GM21529 (cell line): ENCODE measurements around the gene STIM1.
"Not testable (repeated sequence)": the region's sequence is repeated elsewhere in the genome, so short reads cannot be mapped to it uniquely, and the experiment has no call there.

ENCODE experiments used
- ATAC-seq: cut with Tn5 transposase; IDR thresholded peaks from one replicate; pipeline ENCODE4 v1.9.1; 2021; ENCODE audit not compliant: unreplicated experiment

STIM1 gene

DNA sequence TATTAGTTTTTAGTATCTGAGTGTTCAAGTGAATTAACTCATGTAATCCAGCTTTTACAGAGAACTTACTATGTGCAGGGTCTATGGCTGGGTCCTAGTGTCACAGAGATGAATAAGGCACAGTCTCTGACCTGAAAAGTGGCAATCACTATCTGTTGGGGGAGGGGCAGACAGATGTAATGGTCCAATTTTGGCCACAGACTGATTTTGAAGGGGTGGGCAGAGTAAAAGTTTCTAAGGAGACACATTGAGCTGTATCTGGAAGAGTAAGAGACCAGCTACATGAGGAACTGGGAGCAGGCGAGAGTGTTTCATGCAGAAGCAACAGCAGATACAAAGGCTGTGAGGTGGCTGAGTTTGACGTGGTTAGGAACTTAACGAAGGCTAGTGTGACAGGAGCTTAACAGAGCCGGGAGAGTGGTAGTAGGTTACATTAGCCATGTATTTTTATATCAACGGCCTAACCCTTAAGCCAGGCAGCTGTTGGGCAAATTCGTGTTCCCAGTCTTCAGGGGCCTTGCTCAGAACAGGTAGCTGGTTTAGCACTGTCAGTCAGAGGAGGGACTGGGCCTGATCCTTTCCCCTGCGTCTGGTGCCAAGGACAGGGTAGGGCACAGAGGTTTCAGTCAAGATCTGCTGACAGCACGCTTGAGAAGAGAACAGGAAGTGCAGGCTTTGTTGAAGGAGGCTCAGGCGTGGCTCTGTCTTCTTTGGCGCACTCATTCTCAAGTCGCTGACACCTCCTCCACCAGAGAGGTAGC lies 1.4 kb upstream of the STIM1 start:
- peak; percentile 41 for ATAC-seq

GRCh38 chr11:3854660-3854976 lies 846 bp upstream of the STIM1 start:
- no peak for ATAC-seq

- peak; percentile 11 for ATAC-seq
Observed at GRCh38 chr11:3855808-3856491, 486 bp downstream of the STIM1 start.

GRCh38 chr11:3856856-3857553 lies 1.5 kb downstream of the STIM1 start:
- ATAC-seq = no peak

GRCh38 chr11:3857628-3858027 lies 2.2 kb downstream of the STIM1 start:
- no peak for ATAC-seq

GRCh38 chr11:3859373-3859881 lies 4.0 kb downstream of the STIM1 start:
- ATAC-seq = peak; percentile 39

- ATAC-seq = no peak
Observed at GRCh38 chr11:3860375-3860774, 4.9 kb downstream of the STIM1 start.

DNA sequence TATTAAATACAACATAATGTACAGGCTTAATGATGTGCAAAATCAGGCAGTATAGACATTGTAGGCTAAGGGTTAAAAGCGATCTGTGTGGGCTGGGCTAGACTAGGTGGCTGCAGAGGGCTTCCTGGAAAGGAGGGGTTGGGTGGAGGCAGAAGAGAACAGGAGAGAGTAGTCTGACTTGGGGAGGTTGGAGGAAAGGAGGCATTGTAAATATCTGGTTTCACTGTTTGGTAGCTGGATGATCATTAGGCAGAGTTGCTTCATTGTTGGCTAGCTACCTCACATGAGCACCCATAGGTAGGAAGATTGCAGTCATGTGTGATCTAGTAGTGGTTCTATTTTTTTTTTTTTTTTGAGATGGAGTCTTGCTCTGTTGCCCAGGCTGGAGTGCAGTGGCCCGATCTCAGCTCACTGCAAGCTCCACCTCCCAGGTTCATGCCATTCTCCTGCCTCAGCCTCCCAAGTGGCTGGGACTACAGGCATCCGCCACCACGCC lies 5.5 kb downstream of the STIM1 start:
- ATAC-seq = not testable (repeated sequence)

GRCh38 chr11:3861683-3862082 lies 6.2 kb downstream of the STIM1 start:
- no peak for ATAC-seq

DNA sequence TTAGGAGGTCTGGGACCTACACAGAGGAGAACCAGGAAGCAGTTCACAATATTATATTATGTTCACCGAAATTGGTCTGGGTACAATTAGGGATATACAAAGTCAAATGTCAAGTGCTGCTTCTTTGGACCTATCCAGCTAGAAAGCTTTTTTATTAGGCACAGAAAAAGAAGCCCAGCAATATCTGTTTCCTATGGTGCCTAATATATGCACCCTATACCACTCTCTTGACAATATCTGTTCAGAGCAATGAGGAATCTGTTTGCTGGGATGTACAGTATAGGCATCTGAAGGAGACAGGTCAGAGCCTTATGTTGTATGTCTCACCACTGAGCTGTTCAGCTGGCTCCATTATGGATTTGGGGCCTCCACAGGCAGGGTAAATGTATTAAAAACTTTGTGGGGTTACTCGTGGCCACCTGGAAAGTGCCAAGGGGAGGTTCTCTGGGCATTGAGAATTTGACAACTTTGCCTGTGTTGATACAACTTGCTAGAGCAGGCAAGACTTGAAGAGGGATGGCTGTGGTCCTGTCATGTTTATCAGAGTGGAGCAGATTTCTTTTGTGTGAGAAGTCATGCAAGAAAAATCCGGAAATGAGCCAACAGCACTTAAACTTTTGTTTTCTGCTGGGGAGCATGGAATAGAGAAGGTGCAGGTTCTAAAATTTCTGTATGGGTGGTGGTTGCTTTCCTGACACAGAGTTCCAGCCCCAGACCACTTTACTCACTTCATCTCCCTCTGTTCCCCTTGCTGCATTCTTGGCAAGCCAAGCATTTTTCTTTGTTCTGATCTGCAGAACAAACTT lies 10.1 kb downstream of the STIM1 start:
- ATAC-seq = peak; percentile 37

DNA sequence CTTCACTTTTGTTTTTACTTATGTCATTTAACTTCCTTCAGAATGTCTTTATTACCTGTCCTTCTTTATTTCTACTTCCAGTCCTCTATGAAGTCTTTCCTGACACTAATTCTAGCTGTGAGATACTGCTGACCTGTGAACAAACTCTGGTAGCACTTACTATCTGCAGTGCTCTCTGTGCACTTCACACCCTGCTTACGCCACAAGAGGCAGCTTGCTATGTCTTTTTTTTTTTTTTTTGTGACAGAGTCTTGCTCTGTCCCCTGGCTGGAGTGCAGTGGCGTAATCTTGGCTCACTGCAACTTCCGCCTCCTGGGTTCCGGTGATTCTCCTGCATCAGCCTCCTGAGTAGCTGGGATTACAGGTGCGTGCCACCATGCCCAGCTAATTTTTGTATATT lies 10.7 kb downstream of the STIM1 start:
- no peak for ATAC-seq

DNA sequence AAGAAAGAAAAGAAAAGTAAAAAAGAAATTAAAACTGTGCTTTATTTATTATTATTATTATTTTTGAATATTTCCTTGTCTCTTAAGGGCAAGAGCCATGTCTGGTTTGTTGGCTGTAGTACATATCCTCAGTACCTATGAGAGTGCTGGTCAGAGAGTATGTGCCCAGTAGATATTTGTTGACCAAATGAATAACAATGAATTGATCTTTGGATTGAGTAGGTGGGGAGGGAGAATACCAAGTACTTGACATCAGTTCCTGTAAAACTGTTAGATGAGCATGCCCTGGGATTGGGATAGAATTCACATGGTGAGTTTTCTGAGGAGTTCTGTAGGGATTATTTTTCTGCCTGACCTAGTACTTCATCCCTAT lies 11.4 kb downstream of the STIM1 start:
- no peak for ATAC-seq

- peak; percentile 72 for ATAC-seq
Observed at GRCh38 chr11:3867209-3868091, 12.0 kb downstream of the STIM1 start.

- ATAC-seq = no peak
Observed at GRCh38 chr11:3873712-3874349, 18.4 kb downstream of the STIM1 start.

- ATAC-seq = no peak
Observed at GRCh38 chr11:3876613-3877012, 21.1 kb downstream of the STIM1 start.

DNA sequence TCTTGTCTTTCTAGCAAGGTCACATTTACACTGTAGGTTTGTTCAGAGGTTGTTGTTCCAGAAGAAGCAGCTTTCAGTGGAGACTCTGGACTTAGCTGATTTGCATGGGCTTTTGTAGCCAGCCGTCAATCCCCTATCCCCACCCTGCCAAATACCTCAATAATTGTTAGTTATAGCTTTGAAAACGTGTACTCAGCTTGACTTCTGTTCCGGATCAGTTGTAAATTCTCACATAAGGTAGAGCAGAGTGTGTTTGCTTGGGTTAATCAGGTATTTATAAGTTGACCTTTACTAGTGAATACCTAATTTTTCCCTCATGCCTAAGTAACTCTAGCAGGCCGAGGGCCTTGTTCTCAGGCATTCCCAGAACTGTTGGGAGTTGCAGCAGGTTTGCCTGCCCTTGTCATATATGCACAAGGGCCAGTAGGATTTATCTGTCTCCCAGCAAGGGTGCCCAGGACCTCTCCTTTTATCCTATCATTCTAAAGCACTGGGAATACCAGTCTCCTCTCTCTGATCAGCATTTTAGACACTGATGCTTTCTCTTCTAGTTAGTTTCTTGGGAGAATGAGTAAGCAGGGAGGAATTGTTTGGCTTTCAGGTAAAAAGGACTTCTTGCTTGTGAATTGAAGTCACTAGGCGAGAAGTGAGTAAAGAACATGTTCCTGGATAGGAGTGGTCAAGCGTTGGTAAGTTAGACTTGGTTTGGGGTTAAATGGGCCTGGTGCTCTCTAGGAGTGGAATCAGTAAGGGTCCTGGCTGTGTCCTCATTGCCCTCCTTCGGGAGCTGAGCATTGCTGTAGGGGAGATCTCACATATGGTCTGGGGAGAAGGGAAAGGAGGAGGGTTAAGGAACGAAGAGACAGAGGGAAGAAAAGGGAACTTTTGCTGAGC lies 22.1 kb downstream of the STIM1 start:
- ATAC-seq = no peak

DNA sequence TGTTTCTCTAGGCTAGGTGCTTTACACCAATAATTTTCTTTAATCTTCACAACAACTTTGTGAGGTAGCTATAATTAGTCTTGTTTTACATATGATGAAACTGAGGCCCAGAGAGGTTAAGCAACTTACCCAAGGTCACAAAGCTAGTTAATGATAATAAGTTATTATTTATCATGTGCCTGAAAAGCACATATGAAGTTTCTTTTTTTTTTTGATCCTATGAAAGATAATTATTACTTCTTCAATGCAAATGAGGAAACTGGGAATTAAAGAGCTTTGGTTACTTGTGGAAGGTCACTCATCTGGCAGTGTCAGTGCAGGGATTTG lies 22.8 kb downstream of the STIM1 start:
- ATAC-seq = no peak

GRCh38 chr11:3879216-3879966 lies 23.9 kb downstream of the STIM1 start:
- ATAC-seq = peak; percentile 37
